ENCODE data around the gene OTUD7B.
"Not testable (repeated sequence)": the region's sequence is repeated elsewhere in the genome, so short reads cannot be mapped to it uniquely, and the experiment has no call there.

Gene OTUD7B

GRCh38 chr1:150010393-150011115 lies at the start of gene OTUD7B:
Gene OTUD7B, minus strand, starts transcription at chr1:150010726. Its CDS starts 33,216 bp downstream, at chr1:149977510.
- in situ Hi-C loops (cut with MboI; ENCODE audit: low sequenced_read_pairs): no loop called here
- Histone ChIP-seq H3K27me3 (ENCODE audit: low read depth) (no peaks in the 10 kb centered on the region), H3K4me1 (peaks cover 24% of the 10 kb centered on the region), H3K4me3 (peak within 1 kb of the TSS; percentile 85), H3K9me3 (no peaks in the 10 kb centered on the region), H3K36me3 (replicated peaks) (no peaks in the 10 kb centered on the region; the same call in 1 of the 2 replicates)
- DNase-seq (ENCODE audit: low spot score in 2 of 2): peak; percentile 76 to 91

- H3K9me3 ChIP-seq: no peaks in the 10 kb centered on the region
- no peaks in the 10 kb centered on the region for H3K27me3 ChIP-seq (ENCODE audit: low read depth)
- no peak for DNase-seq (ENCODE audit: low spot score in 2 of 2)
- no peaks in the 10 kb centered on the region for H3K4me1 ChIP-seq
- in situ Hi-C loops (cut with MboI; ENCODE audit: low sequenced_read_pairs): no loop called here
- no peak overlapping the region for H3K4me3 ChIP-seq
- H3K36me3 ChIP-seq (replicated peaks): no peaks in the 10 kb centered on the region
These were observed 49.7 kb upstream of the OTUD7B start for GRCh38 chr1:150060260-150060659.

GRCh38 chr1:150056407-150056806 lies 45.9 kb upstream of the OTUD7B start:
- no peak for DNase-seq (ENCODE audit: low spot score in 2 of 2)
- in situ Hi-C loops (cut with MboI; ENCODE audit: low sequenced_read_pairs): no loop called here
- Histone ChIP-seq H3K4me3 (no peak overlapping the region), H3K9me3 (no peaks in the 10 kb centered on the region), H3K36me3 (replicated peaks) (no peaks in the 10 kb centered on the region), H3K4me1 (no peaks in the 10 kb centered on the region), H3K27me3 (ENCODE audit: low read depth) (no peaks in the 10 kb centered on the region)

- H3K36me3 ChIP-seq (replicated peaks); H3K4me1 ChIP-seq; in situ Hi-C loops (cut with MboI; ENCODE audit: low sequenced_read_pairs); H3K4me3 ChIP-seq; DNase-seq (ENCODE audit: low spot score in 2 of 2); H3K27me3 ChIP-seq (ENCODE audit: low read depth); H3K9me3 ChIP-seq: not testable (repeated sequence)
These were observed 45.0 kb upstream of the OTUD7B start for GRCh38 chr1:150055507-150055906.

GRCh38 chr1:150053926-150054325 lies 43.4 kb upstream of the OTUD7B start:
- Histone ChIP-seq H3K9me3 (no peaks in the 10 kb centered on the region), H3K27me3 (ENCODE audit: low read depth) (no peaks in the 10 kb centered on the region), H3K4me1 (peaks cover 4% of the 10 kb centered on the region), H3K4me3 (no peak overlapping the region), H3K36me3 (replicated peaks) (no peaks in the 10 kb centered on the region)
- DNase-seq (ENCODE audit: low spot score in 2 of 2): no peak
- in situ Hi-C loops (cut with MboI; ENCODE audit: low sequenced_read_pairs): no loop called here

GRCh38 chr1:150051905-150052412 lies 41.4 kb upstream of the OTUD7B start:
- H3K9me3 ChIP-seq; H3K4me3 ChIP-seq; H3K4me1 ChIP-seq; H3K36me3 ChIP-seq (replicated peaks); H3K27me3 ChIP-seq (ENCODE audit: low read depth); DNase-seq (ENCODE audit: low spot score in 2 of 2); in situ Hi-C loops (cut with MboI; ENCODE audit: low sequenced_read_pairs): not testable (repeated sequence)

GRCh38 chr1:150051089-150051373 lies 40.5 kb upstream of the OTUD7B start:
- in situ Hi-C loops (cut with MboI; ENCODE audit: low sequenced_read_pairs): no loop called here
- H3K4me3 ChIP-seq: no peak overlapping the region
- no peaks in the 10 kb centered on the region for H3K27me3 ChIP-seq (ENCODE audit: low read depth)
- no peaks in the 10 kb centered on the region for H3K36me3 ChIP-seq (replicated peaks)
- no peaks in the 10 kb centered on the region for H3K9me3 ChIP-seq
- H3K4me1 ChIP-seq: peaks cover 4% of the 10 kb centered on the region
- DNase-seq (ENCODE audit: low spot score in 2 of 2): no peak

- Histone ChIP-seq H3K9me3 (no peaks in the 10 kb centered on the region), H3K4me3 (no peak overlapping the region), H3K4me1 (peaks cover 4% of the 10 kb centered on the region), H3K27me3 (ENCODE audit: low read depth) (no peaks in the 10 kb centered on the region), H3K36me3 (replicated peaks) (no peaks in the 10 kb centered on the region)
- in situ Hi-C loops (cut with MboI; ENCODE audit: low sequenced_read_pairs): loop anchor here (5.0 kb wide), 1 partner anchor 88 kb away; no protein-coding TSS in a partner anchor
- DNase-seq (ENCODE audit: low spot score in 2 of 2): no peak
These were observed 39.4 kb upstream of the OTUD7B start for GRCh38 chr1:150049926-150050325.

GRCh38 chr1:150034336-150034735 lies 23.8 kb upstream of the OTUD7B start:
- no peak for DNase-seq (ENCODE audit: low spot score in 2 of 2)
- Histone ChIP-seq H3K4me1 (peaks cover 4% of the 10 kb centered on the region; the same call in 1 of the 2 replicates), H3K9me3 (no peaks in the 10 kb centered on the region), H3K27me3 (ENCODE audit: low read depth) (no peaks in the 10 kb centered on the region), H3K36me3 (replicated peaks) (no peaks in the 10 kb centered on the region), H3K4me3 (no peak overlapping the region)
- in situ Hi-C loops (cut with MboI; ENCODE audit: low sequenced_read_pairs): no loop called here

GRCh38 chr1:150028322-150028721 lies 17.8 kb upstream of the OTUD7B start:
- H3K9me3 ChIP-seq: no peaks in the 10 kb centered on the region
- H3K4me1 ChIP-seq: peaks cover 4% of the 10 kb centered on the region; the same call in 1 of the 2 replicates
- no peak overlapping the region for H3K4me3 ChIP-seq
- in situ Hi-C loops (cut with MboI; ENCODE audit: low sequenced_read_pairs): no loop called here
- H3K36me3 ChIP-seq (replicated peaks): no peaks in the 10 kb centered on the region
- no peak for DNase-seq (ENCODE audit: low spot score in 2 of 2)
- no peaks in the 10 kb centered on the region for H3K27me3 ChIP-seq (ENCODE audit: low read depth)

GRCh38 chr1:150024156-150024555 lies 13.6 kb upstream of the OTUD7B start:
- no peaks in the 10 kb centered on the region for H3K27me3 ChIP-seq (ENCODE audit: low read depth)
- H3K9me3 ChIP-seq: no peaks in the 10 kb centered on the region
- H3K4me3 ChIP-seq: no peak overlapping the region
- in situ Hi-C loops (cut with MboI; ENCODE audit: low sequenced_read_pairs): no loop called here
- DNase-seq (ENCODE audit: low spot score in 2 of 2): no peak
- no peaks in the 10 kb centered on the region for H3K4me1 ChIP-seq
- H3K36me3 ChIP-seq (replicated peaks): no peaks in the 10 kb centered on the region

GRCh38 chr1:150022357-150022756 lies 11.8 kb upstream of the OTUD7B start:
- H3K4me3 ChIP-seq: no peak overlapping the region
- H3K27me3 ChIP-seq (ENCODE audit: low read depth): no peaks in the 10 kb centered on the region
- in situ Hi-C loops (cut with MboI; ENCODE audit: low sequenced_read_pairs): no loop called here
- H3K4me1 ChIP-seq: no peaks in the 10 kb centered on the region
- H3K9me3 ChIP-seq: no peaks in the 10 kb centered on the region
- DNase-seq (ENCODE audit: low spot score in 2 of 2): no peak
- no peaks in the 10 kb centered on the region for H3K36me3 ChIP-seq (replicated peaks)

- in situ Hi-C loops (cut with MboI; ENCODE audit: low sequenced_read_pairs): no loop called here
- Histone ChIP-seq H3K27me3 (ENCODE audit: low read depth) (no peaks in the 10 kb centered on the region), H3K9me3 (no peaks in the 10 kb centered on the region), H3K36me3 (replicated peaks) (no peaks in the 10 kb centered on the region), H3K4me1 (no peaks in the 10 kb centered on the region), H3K4me3 (no peak overlapping the region)
- no peak for DNase-seq (ENCODE audit: low spot score in 2 of 2)
These were observed 10.7 kb upstream of the OTUD7B start for GRCh38 chr1:150021191-150021694.

- DNase-seq (ENCODE audit: low spot score in 2 of 2): no peak
- H3K4me1 ChIP-seq: no peaks in the 10 kb centered on the region
- H3K27me3 ChIP-seq (ENCODE audit: low read depth): no peaks in the 10 kb centered on the region
- H3K36me3 ChIP-seq (replicated peaks): no peaks in the 10 kb centered on the region
- no peak overlapping the region for H3K4me3 ChIP-seq
- H3K9me3 ChIP-seq: no peaks in the 10 kb centered on the region
- in situ Hi-C loops (cut with MboI; ENCODE audit: low sequenced_read_pairs): no loop called here
These were observed 10.2 kb upstream of the OTUD7B start for GRCh38 chr1:150020711-150021110.

Measured in HAP-1 (cell line).